ENCODE measurements around the gene TTC9B. TPM values are rescaled to one million over a fixed set of nuclear protein-coding genes. Genes with fewer than 3 reads are reported as not detected.
"Not testable (repeated sequence)": the region's sequence is repeated elsewhere in the genome, so short reads cannot be mapped to it uniquely, and the experiment has no call there.

The TTC9B gene
- polyA plus RNA-seq, 2 of the 4 experiments (the other 2 are of a cell fraction) = not detected

DNA sequence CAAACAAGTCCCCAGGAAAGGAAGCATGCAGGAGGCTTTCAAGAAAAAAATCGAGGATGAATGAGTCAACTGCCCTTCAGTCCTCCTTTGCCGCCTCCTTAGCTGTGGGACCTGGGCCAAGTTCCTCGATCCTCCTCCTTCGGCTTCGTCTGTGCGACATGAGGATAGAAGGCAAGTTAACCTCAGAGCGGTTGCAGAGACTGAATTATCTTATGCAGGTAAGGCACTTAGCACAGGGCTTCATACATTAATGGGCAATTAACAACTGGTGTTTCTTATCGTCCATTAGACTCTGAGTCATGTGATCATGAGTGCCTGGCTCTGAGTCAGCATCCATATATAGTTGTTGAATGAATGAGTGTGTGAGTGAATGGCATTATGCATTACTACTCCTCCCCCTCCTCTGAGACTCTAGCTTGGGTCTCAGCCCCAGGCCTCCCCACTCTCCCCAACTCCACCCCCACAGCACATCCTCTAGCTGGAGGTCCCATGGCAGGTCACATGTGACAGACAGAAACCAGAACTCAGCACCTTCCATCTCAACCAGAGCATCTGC lies 1.6 kb upstream of the TTC9B start (continued):
- TF ChIP-seq HEYL (CRISPR knock-in tag; IDR thresholded peaks at IDR 0.05) = no peak
- no peak for TF ChIP-seq HOXB5 (CRISPR knock-in tag; IDR thresholded peaks at IDR 0.05)
- no peak for TF ChIP-seq SMC3 (IDR thresholded peaks at IDR 0.05)
- TF ChIP-seq RAD21 (conservative IDR thresholded peaks at IDR 0.05 in 1 of 2, IDR thresholded peaks at IDR 0.05 in 1 of 2) = no peak
- TF ChIP-seq KDM1A (IDR thresholded peaks at IDR 0.05; ENCODE audit: low read depth) = no peak
- TF ChIP-seq JUN (IDR thresholded peaks at IDR 0.05) = peak; percentile 37 to 71; a peak in 3 of 5 replicates
- TF ChIP-seq CHD4 (IDR thresholded peaks at IDR 0.05; ENCODE audit: borderline replicate concordance) = no peak
- no peak for TF ChIP-seq EHF (CRISPR knock-in tag; IDR thresholded peaks at IDR 0.05)
- TF ChIP-seq FOSB (CRISPR knock-in tag; IDR thresholded peaks at IDR 0.05) = no peak
- TF ChIP-seq, protein P1, sequence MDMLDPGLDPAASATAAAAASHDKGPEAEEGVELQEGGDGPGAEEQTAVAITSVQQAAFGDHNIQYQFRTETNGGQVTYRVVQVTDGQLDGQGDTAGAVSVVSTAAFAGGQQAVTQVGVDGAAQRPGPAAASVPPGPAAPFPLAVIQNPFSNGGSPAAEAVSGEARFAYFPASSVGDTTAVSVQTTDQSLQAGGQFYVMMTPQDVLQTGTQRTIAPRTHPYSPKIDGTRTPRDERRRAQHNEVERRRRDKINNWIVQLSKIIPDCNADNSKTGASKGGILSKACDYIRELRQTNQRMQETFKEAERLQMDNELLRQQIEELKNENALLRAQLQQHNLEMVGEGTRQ (IDR thresholded peaks at IDR 0.05) = peak; percentile 88
- no peak for TF ChIP-seq ZSCAN20 (CRISPR knock-in tag; IDR thresholded peaks at IDR 0.05)
- no peak; the same call in 1 of the 2 replicates for TF ChIP-seq EHMT2 (IDR thresholded peaks at IDR 0.05; ENCODE audit: low read depth)
- TF ChIP-seq, protein P2, sequence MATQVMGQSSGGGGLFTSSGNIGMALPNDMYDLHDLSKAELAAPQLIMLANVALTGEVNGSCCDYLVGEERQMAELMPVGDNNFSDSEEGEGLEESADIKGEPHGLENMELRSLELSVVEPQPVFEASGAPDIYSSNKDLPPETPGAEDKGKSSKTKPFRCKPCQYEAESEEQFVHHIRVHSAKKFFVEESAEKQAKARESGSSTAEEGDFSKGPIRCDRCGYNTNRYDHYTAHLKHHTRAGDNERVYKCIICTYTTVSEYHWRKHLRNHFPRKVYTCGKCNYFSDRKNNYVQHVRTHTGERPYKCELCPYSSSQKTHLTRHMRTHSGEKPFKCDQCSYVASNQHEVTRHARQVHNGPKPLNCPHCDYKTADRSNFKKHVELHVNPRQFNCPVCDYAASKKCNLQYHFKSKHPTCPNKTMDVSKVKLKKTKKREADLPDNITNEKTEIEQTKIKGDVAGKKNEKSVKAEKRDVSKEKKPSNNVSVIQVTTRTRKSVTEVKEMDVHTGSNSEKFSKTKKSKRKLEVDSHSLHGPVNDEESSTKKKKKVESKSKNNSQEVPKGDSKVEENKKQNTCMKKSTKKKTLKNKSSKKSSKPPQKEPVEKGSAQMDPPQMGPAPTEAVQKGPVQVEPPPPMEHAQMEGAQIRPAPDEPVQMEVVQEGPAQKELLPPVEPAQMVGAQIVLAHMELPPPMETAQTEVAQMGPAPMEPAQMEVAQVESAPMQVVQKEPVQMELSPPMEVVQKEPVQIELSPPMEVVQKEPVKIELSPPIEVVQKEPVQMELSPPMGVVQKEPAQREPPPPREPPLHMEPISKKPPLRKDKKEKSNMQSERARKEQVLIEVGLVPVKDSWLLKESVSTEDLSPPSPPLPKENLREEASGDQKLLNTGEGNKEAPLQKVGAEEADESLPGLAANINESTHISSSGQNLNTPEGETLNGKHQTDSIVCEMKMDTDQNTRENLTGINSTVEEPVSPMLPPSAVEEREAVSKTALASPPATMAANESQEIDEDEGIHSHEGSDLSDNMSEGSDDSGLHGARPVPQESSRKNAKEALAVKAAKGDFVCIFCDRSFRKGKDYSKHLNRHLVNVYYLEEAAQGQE (IDR thresholded peaks at IDR 0.05) = no peak
- TF ChIP-seq POLR2A (IDR thresholded peaks at IDR 0.05; ENCODE audit: low read length) = no peak
- TF ChIP-seq HOXB13 (CRISPR knock-in tag; IDR thresholded peaks at IDR 0.05; ENCODE audit: low read depth) = no peak
- TF ChIP-seq, protein P3, sequence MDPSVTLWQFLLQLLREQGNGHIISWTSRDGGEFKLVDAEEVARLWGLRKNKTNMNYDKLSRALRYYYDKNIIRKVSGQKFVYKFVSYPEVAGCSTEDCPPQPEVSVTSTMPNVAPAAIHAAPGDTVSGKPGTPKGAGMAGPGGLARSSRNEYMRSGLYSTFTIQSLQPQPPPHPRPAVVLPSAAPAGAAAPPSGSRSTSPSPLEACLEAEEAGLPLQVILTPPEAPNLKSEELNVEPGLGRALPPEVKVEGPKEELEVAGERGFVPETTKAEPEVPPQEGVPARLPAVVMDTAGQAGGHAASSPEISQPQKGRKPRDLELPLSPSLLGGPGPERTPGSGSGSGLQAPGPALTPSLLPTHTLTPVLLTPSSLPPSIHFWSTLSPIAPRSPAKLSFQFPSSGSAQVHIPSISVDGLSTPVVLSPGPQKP (IDR thresholded peaks at IDR 0.05; ENCODE audit: low read depth, low read length) = no peak
- TF ChIP-seq ZFP36 (IDR thresholded peaks at IDR 0.05; ENCODE audit: borderline replicate concordance, partially characterized antibody) = no peak
- TF ChIP-seq, protein P4, sequence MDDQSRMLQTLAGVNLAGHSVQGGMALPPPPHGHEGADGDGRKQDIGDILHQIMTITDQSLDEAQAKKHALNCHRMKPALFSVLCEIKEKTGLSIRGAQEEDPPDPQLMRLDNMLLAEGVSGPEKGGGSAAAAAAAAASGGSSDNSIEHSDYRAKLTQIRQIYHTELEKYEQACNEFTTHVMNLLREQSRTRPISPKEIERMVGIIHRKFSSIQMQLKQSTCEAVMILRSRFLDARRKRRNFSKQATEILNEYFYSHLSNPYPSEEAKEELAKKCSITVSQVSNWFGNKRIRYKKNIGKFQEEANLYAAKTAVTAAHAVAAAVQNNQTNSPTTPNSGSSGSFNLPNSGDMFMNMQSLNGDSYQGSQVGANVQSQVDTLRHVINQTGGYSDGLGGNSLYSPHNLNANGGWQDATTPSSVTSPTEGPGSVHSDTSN (IDR thresholded peaks at IDR 0.05) = no peak
- TF ChIP-seq PHF8 (IDR thresholded peaks at IDR 0.05; ENCODE audit: borderline replicate concordance, low read depth) = no peak
- peak; percentile 72; the same call in 1 of the 2 replicates for TF ChIP-seq ESRRA (IDR thresholded peaks at IDR 0.05; ENCODE audit: borderline replicate concordance, low read length)
- 0 out of 2 replicates have a peak, but pooled peaks have one; percentile 50 for TF ChIP-seq RFX5 (IDR thresholded peaks at IDR 0.05)
- no peak for TF ChIP-seq FOXS1 (CRISPR knock-in tag; IDR thresholded peaks at IDR 0.05)
- peak; percentile 77 for TF ChIP-seq MAFK (IDR thresholded peaks at IDR 0.05; ENCODE audit: partially characterized antibody)
- TF ChIP-seq CBX2 (IDR thresholded peaks at IDR 0.05; ENCODE audit: borderline replicate concordance, low read depth) = no peak
- no peak for TF ChIP-seq MAZ (IDR thresholded peaks at IDR 0.05; ENCODE audit: borderline replicate concordance, low read depth, low read length)
- no peak for TF ChIP-seq CEBPB (IDR thresholded peaks at IDR 0.05)
- TF ChIP-seq TP53 (CRISPR knock-in tag; IDR thresholded peaks at IDR 0.05) = no peak
- TF ChIP-seq HDAC2 (IDR thresholded peaks at IDR 0.05) = no peak
- no peak for TF ChIP-seq NR3C1 (IDR thresholded peaks at IDR 0.05)
- no peak for TF ChIP-seq RCOR1 (IDR thresholded peaks at IDR 0.05; ENCODE audit: low read depth, low read length)

DNA sequence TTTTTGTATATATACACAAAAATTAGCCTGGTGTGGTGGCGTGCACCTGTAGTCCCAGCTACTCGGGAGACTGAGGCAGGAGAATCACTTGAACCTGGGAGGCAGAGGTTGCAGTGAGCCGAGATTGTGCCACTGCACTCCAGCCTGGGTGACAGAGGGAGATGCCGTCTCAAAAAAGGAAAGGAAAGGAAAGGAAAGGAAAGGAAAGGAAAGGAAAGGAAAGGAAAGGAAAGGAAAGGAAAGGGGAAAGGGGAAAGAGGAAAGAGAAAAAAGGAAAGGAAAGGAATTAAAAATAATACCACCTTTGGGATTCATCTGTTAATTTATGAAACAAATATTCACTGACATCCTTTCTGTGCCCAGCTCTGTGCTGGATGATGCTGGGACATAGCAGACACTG lies 845 bp upstream of the TTC9B start:
- not testable (repeated sequence) for FAIRE-seq; H3K9me3 ChIP-seq; DNase-seq (ENCODE audit: low read depth in 1 of 2, low spot score in 1 of 2); ATAC-seq
- POLR2A ChIA-PET = interaction anchor here (1.3 to 1.7 kb wide), 2 partner anchors 29 to 783 kb away, joined by 3 to 8 read pairs; partner anchors contain the start of gene RPS16
- Histone ChIP-seq H3K4me2 (peak overlapping the region; percentile 76), H3K27ac (peak overlapping the region; percentile 62 to 71; a peak in 5 of 6 replicates), H3K4me3 (peak overlapping the region; percentile 29), H3K4me1 (peaks cover 35% of the 10 kb centered on the region)
- 73% methylated on average over 4 of the region's 4 CpGs for WGBS (ENCODE audit: missing lambda C conversion rate)
- CTCF ChIA-PET = interaction anchor here (0.6 to 8.0 kb wide), 18 partner anchors 12 to 426 kb away, joined by 3 to 149 read pairs (median 3); partner anchors contain the start of gene MAP3K10

Data from A549 (cell line).